KG1 (cell line): ENCODE measurements around the gene MAGI1.
"Not testable (repeated sequence)": the region's sequence is repeated elsewhere in the genome, so short reads cannot be mapped to it uniquely, and the experiment has no call there.

Experiments
- DNase-seq: peaks from one replicate; lab custom pipeline; 2025; lab: John Stamatoyannopoulos, UW

The MAGI1 gene

DNA sequence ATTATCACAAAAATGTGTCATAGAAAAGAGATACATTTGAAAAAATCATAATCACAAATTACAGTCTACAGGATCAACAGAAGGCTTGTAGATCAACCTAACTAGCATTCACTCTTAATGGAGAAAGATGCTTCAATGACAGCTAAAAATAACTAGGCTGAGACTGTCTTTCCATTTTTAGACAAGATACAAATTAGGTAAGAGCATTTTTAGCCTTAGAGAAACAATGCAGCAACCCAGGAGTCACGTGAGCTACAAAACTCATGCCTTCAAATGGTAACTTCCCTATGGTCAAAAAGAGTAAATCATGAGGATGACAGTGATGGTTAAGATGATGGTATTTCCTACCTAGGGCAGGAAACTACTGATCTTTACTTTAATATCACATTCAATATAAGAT is 415.4 kb downstream of the MAGI1 start:
- DNase-seq = no peak

DNA sequence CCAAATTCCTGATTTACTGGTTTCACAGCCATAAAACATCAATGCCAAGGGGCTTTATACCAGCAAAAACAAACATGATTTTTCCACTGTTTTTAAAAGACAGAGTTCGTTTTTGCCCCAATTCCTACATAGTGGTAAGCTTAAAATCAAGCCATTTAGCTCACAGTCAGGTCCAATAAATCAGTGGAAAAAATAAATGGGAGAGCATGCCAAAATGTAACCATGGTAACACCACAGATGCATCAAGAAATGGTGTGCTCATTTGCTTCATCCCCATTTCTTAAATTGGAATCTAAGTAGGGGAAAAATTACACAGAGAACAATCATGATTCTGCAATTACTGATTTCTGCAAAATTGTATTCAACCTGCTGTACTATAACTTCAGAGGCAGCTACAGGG is 418.8 kb downstream of the MAGI1 start:
- no peak for DNase-seq

DNA sequence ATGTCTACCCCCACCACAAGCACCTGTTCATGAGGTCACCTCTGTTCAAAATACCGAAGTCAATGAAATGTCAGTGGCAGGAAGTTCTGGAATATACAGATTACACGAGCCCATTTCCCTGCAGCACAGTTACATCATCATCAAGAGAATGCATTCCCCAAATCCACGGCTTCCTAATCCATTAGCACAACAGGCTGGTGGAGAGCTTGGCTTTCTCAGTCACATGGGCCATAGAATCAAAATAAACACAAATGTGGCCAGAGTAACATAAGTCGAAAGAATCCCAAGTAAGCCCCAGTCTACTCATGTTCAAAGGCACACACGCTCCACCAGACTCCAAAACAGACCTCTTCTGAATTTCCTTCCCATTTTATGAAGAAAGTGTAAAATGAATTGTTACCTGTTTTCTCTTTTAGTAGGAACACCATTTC is 419.3 kb downstream of the MAGI1 start:
- no peak for DNase-seq

DNA sequence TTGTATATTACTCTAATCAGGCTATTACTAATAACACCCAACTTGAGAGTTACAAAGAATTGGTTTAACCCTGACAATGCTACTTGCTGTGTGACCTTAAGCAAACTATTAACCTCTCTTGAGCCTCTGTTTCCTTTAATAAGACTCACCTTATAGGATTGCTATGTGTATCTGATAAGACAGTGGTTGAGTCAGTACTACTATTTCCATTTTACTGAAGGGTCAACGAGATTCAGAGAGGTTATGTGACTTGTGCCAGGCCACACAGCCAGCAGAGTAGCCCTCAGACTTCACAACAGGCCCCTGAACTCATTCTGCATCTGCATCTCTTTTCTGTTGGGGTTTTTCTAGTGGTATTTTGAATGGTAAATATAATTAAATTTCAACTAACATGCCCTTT is 420.1 kb downstream of the MAGI1 start:
- DNase-seq = no peak

DNA sequence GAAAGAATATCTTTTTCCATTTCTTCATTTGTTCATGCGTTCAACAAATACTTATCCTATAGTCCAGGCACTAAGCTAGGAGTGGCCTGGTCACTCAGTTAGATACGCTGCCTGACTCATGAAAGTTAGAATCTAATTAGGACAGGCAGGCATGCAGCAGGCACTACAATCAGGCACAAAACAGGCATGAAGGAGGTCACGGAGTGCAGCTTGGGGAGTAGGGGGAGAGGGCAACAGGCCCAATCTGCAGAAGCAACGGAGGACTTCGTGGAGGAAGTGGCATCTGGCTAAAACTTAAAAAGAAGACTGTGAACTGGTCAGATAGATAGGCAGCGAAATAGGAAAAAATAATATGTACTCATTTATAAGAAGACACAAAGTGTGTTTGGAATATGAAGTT is 420.9 kb downstream of the MAGI1 start:
- DNase-seq = no peak

DNA sequence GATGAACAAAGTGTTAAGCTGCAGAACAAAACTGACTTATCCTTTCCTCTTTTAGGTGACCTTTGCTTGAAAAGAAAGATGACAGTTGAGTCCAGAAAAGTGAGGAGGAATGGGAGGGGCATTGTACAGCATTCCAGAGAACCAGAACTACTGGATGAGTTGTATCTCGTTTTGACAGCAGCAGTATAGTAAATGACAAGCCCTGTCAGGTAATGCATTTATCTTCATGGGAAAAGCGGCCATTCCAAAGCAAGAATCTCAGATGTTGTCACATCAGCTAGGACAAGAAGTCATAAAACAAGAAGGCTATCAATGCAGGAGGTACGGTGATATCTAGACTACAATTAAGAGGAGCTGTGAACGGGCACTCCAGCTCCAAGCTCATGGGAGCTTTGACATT is 421.5 kb downstream of the MAGI1 start:
- DNase-seq = no peak

DNA sequence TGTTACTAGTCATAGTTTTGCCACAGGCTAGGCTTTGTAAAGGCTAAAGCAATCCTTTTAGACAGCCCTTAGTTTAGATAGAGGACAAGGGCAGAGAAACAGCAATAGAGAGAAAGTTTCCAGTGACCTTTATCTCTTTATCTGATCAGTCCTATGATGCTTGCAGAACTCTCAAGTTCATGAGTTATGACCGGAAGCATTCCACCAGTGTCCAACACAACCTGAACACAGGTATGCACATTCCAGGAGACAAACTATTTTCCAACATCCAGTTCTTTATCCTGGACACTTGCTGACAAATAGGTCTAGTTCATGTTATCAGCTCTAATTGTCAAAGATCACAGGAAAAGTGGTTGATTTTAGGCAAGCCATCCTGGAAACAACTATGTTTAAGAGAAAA is 422.2 kb downstream of the MAGI1 start:
- DNase-seq = no peak

DNA sequence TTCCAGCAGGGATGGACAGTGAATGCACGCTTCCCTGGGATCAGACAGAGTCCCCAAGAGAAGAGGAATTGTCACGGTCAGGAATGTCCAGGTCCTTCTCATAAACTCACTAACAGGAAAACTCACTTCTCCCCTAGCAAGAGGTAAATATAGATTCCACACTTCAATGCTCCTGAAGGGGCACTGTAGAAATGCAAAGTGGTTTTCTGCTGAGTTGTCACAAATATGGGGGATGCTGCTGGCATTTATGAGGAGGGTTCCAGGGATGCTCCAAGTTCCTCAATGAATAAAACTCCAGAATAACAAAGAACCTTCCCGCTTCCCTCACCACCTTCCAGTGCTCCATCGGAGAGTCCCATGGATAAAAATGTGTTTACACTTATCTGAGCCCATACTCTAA is 423.4 kb downstream of the MAGI1 start:
- no peak for DNase-seq

DNA sequence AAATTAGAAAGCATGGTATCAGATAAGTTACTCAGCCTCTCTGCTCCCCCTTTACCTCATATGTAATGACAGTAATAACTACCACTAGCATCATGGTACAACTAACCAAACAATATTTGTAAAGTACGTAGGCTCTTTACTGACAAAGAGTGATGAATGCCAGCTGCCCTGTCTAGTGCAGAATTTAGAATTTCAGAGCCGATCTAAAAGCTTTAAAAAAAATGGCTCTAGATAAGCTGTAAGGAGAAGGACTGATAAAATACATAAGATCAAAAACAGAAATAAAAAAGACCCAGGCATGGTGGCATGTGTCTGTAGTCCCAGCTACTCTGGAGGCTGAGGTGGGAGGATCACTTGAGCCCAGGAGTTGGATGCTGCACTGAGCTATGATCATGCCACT is 424.1 kb downstream of the MAGI1 start:
- DNase-seq = no peak

DNA sequence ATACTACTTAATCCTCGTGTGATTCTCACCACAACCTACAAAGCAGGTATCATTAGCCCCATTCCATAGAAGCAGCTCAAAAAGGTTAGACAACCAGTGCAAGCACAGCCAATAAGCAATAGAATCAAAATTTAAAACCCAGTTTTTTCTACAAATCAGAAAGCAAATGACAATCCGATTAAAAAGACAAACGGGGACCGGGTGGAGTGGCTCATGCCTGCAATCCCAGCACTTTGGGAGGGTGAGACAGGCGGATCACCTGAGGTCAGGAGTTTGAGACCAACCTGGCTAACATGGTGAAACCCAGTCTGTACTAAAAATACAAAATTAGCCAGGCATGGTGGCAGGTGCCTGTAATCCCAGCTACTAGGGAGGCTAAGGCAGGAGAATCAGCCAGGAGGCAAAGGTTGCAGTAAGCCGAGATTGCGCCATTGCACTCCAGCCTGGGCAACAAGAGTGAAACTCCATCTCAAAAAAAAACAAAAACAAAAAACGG is 430.7 kb downstream of the MAGI1 start:
- DNase-seq = not testable (repeated sequence)

DNA sequence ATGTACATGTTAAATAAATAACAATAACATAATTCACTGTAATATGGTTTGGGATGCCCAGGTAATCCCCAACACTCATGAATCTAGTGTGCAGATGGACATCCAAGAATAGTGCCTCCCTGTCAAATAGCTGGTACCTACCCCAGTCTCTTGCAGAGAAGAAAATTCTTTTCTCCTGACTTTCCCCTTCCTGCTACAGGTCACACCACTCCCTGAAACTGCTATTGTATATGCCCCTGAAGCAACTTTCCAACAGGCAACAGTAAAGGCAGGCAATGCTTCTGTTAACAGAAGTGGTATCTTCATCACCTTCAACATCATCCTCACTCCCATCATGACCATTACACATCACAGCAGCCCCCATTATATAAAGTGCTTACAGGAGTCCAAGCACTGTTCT is 431.6 kb downstream of the MAGI1 start:
- no peak for DNase-seq

DNA sequence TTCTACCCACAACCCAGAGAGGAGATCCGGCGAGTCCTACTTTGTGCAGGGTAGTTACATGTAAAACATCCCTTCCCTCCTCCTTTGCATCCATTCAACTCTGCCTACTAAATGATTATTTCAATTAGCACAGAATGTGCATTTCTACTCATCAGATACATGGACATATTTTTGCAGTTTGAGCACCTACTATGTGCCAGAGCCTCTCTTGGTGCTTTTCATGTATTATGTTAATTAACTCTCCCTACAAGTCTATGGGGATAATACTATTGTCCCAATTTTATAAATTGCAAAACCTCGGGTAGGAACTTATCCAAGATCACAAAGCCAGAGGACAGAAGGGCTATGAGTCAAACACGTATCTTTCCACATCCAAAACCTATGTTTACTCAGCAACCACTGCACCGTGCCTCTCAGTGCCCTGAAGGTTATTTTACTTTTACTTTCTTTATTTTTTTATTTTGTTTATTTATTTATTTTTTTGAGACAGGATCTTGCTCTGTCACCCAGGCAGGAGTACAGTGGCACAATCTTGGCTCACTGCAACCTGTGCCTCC is 432.8 kb downstream of the MAGI1 start:
- no peak for DNase-seq

DNA sequence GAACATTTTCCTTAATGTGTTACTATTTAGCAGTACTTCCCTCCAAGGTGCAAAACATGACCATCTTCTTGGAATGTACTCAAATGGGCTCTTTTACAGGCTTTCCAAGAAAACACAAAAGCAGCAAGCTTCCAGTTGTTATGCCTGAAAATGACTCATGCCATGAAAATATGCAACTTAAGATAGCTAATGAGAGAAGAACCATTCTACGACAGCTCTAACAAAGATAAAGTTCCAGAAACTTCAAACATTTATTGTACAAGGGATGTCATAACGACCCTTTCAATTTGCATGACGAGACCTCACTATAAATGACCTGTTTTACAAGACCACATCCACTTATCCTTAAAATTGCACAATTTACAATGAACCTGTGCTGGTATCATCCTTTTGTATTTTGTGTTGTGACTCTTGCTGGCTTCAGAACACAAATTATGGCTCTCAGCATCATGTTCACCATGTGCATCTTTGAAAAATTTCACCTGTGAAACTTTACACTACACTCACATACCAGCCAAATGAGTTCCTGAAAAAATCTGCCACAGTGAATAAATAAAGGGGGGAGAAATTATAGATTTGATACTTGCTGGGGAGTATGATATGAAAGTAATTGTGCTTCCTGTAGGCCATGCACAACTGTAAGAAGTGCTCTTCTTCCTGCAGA is 433.7 kb downstream of the MAGI1 start:
- no peak for DNase-seq

DNA sequence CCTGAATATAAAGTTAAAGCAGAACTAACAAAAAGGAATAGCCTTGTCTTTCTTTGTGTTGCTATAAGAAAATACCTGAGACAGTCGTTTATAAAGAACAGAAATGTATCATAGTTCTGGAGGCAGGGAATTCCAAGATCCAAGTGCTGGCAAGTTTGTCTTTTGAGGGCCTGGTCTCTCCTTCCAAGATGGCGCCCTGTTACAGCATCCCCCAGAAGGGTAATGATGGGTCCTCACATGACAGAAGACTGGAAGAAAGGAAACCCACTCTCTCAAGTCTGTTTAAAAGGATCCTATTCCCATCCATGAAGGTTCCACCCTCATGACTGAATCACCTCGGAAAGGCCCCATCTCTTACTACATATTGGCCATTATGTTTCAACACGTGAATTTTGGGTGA is 435.1 kb downstream of the MAGI1 start:
- no peak for DNase-seq

DNA sequence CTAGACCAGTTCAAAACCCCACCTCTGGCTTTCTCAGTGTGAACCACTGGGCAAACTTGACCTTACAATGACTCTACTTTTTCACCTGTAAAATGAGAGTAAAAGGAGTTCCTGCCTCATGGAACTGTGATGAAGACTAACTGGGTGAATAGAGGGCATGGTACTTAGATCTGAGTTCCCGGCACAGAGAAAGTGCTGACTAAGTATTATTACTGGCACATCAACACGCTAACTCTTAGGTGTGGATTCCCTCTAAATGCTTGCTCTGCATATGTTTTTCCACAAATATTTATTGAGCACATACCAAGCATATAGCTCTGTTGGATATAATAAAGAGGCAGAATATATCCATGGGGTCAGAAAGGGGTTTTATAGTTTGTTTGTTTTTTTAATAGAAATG is 437.8 kb downstream of the MAGI1 start:
- no peak for DNase-seq

DNA sequence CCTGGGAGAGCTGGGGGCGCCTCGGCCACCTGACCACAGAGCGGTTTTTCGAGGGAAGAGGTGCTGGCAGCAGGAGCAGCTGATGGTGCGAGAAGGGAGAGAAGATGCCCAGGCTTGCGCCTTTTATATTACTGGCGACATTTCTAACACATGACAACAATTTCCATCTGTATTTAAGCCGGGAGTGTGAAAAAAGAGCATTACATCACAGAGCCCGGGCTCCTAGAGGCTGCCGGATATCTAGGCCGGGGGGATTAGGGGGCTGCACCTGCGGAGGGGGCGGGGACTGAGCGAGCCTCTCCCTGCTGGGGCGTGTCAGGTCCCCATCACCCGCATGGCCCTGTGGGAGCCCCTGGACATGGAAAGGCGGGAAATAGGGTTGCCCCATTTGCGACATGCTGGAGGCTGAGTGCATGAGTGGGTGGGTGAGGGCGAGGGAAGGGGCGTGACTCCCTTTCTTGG is 440.7 kb downstream of the MAGI1 start:
- no peak for DNase-seq

DNA sequence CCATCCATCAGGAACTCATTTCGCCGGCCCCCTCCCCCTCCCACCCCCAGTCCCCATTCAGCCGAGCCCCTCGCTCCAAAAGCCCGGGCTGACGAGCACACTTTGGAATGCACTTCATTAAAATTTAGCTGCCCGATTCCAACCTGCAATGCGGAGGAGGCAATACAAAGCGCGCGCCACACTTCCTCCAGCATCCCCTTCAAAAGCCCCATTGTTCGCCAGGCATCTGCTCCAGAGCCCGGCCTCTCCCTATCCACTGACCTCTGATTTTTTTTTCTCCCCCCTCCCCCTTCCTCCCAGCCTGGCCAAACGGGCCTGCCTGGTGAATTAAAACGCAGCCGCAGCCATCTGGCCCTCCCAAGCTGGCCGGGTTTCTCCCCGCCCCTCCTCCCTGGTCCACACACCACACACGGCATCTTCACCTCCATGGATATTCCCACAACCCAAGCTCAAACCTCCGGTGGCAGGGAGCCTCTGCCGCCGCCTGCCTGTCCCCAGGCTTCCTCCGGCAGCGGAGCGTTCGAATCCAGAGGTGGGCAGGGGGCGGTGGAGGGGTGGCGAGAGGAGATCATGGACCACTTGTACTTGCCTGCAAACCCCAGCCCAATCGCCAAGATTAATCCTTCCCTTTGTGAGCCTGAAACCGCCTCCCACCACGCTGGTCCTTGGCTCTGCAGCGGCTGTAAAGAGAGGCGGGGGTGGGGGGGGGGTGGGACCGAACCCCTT is 441.3 kb downstream of the MAGI1 start:
- no peak for DNase-seq

DNA sequence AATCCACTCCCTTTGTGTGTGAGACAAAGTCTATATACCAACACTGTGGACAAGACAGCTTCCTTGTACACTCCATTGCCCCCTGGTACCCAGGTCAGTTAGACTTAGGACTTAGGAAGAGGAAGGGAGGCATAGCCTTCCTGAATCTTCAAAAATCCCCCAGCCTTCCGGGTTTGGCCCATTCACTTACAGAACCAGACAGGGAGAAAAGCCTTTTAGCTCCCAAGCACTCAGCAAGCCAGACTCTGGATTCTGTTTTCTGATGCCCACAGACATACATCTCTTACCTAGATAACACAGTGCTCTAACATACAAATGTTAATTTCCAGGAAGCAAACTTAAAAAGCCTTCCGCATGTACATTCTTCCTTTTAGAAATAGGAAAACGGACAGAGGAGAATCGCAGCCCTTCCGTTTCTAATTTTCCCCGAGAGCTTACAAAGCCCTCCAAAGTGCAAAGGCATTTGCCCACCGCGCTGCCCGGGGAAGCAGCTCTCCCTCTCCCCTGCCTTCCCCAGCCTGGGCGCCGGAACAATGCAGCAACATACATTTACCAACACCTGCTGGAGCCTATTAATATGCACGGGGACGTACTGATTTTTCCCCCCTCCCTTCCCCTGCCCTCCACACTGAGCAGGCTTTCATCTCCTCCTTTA is 442.0 kb downstream of the MAGI1 start:
- no peak for DNase-seq

DNA sequence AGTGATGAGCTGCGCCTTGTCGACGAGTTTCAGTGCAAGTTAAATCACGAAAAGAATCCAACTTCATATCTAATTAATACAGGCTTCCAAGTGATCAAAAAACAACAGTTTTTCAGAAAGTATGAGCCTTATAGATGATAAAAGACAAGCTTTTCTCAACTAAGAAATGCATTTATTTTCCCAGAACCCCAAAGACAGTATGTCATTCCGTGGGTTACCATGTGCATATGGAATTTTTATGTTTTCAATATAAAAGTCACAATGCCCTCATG is 442.8 kb downstream of the MAGI1 start:
- no peak for DNase-seq

DNA sequence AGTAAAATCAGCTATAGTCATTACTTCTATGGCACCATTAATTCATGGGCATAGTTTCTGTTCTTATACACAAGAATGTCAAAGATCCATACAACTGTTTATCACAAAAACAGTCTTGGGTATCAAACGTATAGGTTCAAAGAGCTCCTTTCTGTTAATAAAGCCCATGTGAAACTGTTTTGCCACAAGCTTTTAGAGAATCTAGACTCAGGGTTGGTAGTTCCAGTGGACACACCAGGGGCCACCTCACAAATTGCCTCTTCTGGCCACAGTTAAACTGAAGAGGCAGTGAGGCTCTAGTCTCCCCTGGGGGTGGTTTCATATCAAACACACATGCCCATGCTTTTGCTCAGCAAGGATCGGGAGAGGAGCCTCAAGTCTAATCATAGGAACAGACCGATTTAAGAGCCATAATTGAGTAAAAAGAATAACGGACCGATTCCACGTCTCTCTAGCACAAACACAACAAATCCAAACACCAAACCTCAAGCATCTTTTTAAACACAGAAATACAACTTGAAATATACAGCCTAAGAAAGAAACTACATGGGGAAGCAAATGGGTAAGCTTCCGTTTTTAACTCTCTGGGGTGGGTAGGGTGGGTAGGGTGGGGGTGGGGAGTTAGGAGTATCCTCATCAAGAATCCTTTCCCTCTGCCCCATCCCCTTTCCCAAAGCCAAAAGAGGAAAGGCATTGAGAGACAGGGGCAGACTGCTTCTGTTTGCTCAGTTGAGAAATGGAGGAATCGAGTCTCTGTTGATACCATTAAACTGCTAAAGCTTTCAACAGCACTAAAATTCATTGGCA is 443.3 kb downstream of the MAGI1 start:
- no peak for DNase-seq

DNA sequence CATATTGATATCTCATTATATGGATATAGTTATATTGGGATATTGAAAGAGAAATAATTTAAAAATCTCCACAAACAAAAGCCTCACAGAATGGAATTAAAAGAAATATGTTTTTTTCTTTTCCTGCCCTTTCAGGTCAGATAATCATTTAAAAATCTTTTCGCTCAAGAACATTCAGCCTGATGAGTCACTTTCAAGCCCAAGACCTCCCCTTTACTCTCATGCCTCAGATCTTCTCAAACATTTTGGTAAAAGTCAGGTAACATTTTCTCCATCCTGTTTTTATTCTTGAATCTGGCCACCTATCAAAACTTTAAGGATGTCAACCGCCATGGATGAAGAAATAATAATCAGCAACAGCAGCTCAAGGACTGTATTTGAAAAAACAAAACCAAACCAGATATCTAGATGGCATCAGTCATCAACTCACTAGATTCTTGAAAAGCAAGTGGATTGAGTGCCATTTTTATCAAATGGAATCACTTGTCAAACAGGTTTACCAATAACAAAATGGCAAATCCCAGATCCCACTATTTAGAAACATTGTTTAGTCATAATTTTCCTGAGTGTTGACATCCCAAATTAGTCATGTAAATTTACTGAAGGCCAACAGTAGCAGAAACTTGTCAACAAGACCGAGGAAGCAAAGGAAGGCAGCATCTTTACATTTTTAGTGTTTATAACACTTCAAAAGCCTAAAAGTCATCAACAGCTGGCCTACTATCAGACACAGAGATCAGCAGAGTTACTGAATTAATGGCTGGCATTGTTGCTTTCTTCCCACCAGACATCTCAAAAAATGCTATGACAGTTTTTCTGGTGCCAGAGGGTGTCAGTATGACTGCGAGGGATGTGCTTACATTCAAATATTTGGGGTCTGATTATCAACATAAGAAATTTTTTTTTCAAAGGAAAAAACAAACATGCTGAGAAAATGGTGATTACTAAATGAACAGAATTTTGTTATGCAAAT is 444.7 kb downstream of the MAGI1 start:
- no peak for DNase-seq
